ENCODE results near the gene ABL1. TPM values are rescaled to one million over a fixed set of nuclear protein-coding genes. Genes with fewer than 3 reads are reported as not detected.

ABL1 gene
- polyA plus RNA-seq, 1 of the 3 experiments (the other 2 are of a cell fraction), result 24.6 TPM

DNA sequence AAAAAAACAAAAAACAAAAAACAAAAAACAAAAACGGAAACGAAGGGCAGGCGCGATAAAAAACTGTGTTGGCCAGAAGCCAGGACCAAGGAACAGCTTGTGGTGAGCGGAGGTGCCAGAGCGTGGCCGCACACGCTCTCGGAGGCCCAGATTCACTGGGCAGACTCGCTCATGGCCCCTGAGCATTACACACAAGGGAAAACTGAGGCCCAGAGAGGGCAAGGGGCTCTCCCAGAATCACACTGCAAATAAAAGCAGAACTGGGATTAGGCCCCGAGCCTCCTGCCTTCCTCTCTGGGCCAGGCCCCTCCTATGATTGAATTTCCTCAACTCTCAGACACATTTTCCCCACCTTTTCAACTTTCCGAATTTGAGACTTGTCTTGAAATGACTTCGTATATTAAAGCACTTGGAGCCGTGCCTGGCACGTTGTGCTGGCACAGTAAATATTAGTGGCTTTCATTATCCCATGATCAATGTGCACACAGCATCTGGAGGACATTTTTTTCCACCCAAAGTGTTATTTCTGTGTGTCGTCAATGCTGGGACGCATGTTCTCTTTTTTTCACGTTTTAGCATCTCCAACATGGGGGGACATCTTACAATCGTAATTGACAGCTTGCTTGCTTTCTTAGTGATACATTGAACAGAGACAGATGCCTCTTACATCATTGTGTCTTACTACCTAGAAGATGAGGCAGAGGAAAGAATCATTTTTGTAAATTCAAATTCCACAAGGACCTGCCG is 96.6 kb downstream of the ABL1 start:
- POLR2A ChIA-PET, result no interaction called here
- DNase-seq, result no peak
- no peak overlapping the region for H3K4me3 ChIP-seq (ENCODE audit: low read depth in 2 of 2, low read length in 1 of 2)
- H4K20me1 ChIP-seq (ENCODE audit: insufficient read depth), result no peaks in the 10 kb centered on the region
- 79% methylated on average over 20 of the region's 20 CpGs for WGBS (ENCODE audit: low lambda C conversion rate)
- H3K9me3 ChIP-seq, result no peaks in the 10 kb centered on the region
- H3K4me2 ChIP-seq, result no peak overlapping the region
- no peaks in the 10 kb centered on the region for H3K9me2 ChIP-seq
- TF ChIP-seq MEF2A (IDR thresholded peaks at IDR 0.05; ENCODE audit: borderline replicate concordance, low read depth) (no peak), FOXJ3 (CRISPR knock-in tag; IDR thresholded peaks at IDR 0.05) (no peak), TEAD4 (IDR thresholded peaks at IDR 0.05; ENCODE audit: borderline replicate concordance, insufficient read depth) (no peak)
- no peak overlapping the region for H3K9ac ChIP-seq
- H3F3A ChIP-seq (replicated peaks; ENCODE audit: insufficient read depth), result peaks cover 19% of the 10 kb centered on the region
- CTCF ChIA-PET, result interaction anchor here (1.2 to 4.4 kb wide), 4 partner anchors 10 to 66 kb away, joined by 3 to 21 read pairs (median 6); no protein-coding TSS in a partner anchor
- peaks cover 11 to 18% of the 10 kb centered on the region in 2 experiments; a peak in 3 of 4 replicates for H3K4me1 ChIP-seq (ENCODE audit: control insufficient read depth in 1 of 2, insufficient read depth in 2 of 2, low read depth in 1 of 2, low read length in 1 of 2)
- no peaks in the 10 kb centered on the region for H3K36me3 ChIP-seq (replicated peaks in 1 of 2; ENCODE audit: control insufficient read depth in 1 of 2, insufficient read depth in 2 of 2, low read length in 1 of 2)
- H3K27me3 ChIP-seq (ENCODE audit: insufficient read depth), result no peaks in the 10 kb centered on the region
- H3K79me2 ChIP-seq (ENCODE audit: insufficient read depth), result no peaks in the 10 kb centered on the region
- H3K27ac ChIP-seq (ENCODE audit: low read depth in 2 of 2, low read length in 1 of 2), result no peak overlapping the region
- no peak overlapping the region for H2AFZ ChIP-seq (ENCODE audit: low read depth)

DNA sequence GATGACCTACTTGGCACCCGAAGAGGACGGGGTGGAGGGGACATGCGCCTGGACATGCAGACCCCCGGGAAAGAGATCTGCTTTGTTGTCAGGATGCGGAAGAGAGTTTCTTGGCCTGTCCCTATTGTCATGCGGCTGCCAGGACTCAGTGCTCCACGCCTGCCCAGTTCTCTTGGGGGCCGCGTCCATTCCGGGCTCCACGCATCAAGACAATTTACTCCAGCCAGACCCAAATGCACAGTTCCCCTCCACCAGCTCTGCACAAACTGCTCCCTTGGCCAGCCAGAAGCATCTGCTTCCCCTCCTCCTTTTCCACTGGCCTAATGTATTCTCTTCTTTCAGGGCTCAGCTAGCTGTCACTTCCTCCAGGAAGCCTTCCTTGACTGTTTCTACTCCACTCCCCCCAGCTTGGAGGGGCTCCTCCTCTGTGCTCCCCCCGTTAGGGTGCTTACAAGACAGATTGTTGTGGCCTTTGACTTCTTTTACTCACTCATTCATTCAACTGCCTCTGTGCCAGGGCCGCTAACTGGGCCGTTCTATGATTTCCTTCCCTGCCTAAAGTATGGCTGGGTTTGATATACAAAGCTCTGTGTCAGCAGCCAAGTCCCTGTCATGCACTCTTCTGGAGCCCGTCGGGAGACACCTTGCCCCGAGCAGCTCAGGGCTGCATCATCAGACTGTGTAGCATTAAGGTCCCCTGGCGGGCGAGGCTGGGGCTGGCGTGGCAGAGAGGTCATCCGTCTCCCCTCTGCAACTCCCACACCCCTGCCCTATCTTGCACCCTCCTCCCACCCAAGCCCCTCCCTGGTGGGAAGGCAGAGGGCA is 97.4 kb downstream of the ABL1 start:
- peak overlapping the region; percentile 66 for H3K4me2 ChIP-seq
- H3K27ac ChIP-seq (ENCODE audit: low read depth in 2 of 2, low read length in 1 of 2), result no peak overlapping the region
- no peaks in the 10 kb centered on the region for H3K9me2 ChIP-seq
- no peak overlapping the region for H3K9ac ChIP-seq
- no peak overlapping the region for H3K4me3 ChIP-seq (ENCODE audit: low read depth in 2 of 2, low read length in 1 of 2)
- H3F3A ChIP-seq (replicated peaks; ENCODE audit: insufficient read depth), result peaks cover 24% of the 10 kb centered on the region
- no peaks in the 10 kb centered on the region for H4K20me1 ChIP-seq (ENCODE audit: insufficient read depth)
- no peak overlapping the region for H2AFZ ChIP-seq (ENCODE audit: low read depth)
- CTCF ChIA-PET, result interaction anchor here (1.1 to 4.4 kb wide), 6 partner anchors 10 to 231 kb away, joined by 3 to 21 read pairs (median 4); no protein-coding TSS in a partner anchor
- H3K27me3 ChIP-seq (ENCODE audit: insufficient read depth), result no peaks in the 10 kb centered on the region
- 72% methylated on average over 21 of the region's 21 CpGs for WGBS (ENCODE audit: low lambda C conversion rate)
- H3K9me3 ChIP-seq, result no peaks in the 10 kb centered on the region
- H3K4me1 ChIP-seq (ENCODE audit: control insufficient read depth in 1 of 2, insufficient read depth in 2 of 2, low read depth in 1 of 2, low read length in 1 of 2), result peaks cover 11 to 18% of the 10 kb centered on the region in 2 experiments; a peak in 3 of 4 replicates
- POLR2A ChIA-PET, result no interaction called here
- H3K79me2 ChIP-seq (ENCODE audit: insufficient read depth), result no peaks in the 10 kb centered on the region
- no peak for DNase-seq
- no peaks in the 10 kb centered on the region for H3K36me3 ChIP-seq (replicated peaks in 1 of 2; ENCODE audit: control insufficient read depth in 1 of 2, insufficient read depth in 2 of 2, low read length in 1 of 2)
- TF ChIP-seq, protein P1, sequence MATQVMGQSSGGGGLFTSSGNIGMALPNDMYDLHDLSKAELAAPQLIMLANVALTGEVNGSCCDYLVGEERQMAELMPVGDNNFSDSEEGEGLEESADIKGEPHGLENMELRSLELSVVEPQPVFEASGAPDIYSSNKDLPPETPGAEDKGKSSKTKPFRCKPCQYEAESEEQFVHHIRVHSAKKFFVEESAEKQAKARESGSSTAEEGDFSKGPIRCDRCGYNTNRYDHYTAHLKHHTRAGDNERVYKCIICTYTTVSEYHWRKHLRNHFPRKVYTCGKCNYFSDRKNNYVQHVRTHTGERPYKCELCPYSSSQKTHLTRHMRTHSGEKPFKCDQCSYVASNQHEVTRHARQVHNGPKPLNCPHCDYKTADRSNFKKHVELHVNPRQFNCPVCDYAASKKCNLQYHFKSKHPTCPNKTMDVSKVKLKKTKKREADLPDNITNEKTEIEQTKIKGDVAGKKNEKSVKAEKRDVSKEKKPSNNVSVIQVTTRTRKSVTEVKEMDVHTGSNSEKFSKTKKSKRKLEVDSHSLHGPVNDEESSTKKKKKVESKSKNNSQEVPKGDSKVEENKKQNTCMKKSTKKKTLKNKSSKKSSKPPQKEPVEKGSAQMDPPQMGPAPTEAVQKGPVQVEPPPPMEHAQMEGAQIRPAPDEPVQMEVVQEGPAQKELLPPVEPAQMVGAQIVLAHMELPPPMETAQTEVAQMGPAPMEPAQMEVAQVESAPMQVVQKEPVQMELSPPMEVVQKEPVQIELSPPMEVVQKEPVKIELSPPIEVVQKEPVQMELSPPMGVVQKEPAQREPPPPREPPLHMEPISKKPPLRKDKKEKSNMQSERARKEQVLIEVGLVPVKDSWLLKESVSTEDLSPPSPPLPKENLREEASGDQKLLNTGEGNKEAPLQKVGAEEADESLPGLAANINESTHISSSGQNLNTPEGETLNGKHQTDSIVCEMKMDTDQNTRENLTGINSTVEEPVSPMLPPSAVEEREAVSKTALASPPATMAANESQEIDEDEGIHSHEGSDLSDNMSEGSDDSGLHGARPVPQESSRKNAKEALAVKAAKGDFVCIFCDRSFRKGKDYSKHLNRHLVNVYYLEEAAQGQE (IDR thresholded peaks at IDR 0.05; ENCODE audit: low read depth, low read length), result no peak
- TF ChIP-seq SMC3 (IDR thresholded peaks at IDR 0.05; ENCODE audit: low read depth, low read length) (no peak), FOXJ3 (CRISPR knock-in tag; IDR thresholded peaks at IDR 0.05) (no peak), FOSL2 (IDR thresholded peaks at IDR 0.05; ENCODE audit: borderline replicate concordance, low read depth) (no peak), YY1 (IDR thresholded peaks at IDR 0.05; ENCODE audit: low read depth) (no peak), JUND (IDR thresholded peaks at IDR 0.05) (no peak), SIN3A (IDR thresholded peaks at IDR 0.05; ENCODE audit: borderline replicate concordance, low read depth, low read length) (no peak), TEAD4 (IDR thresholded peaks at IDR 0.05; ENCODE audit: borderline replicate concordance, insufficient read depth) (no peak)
- TF ChIP-seq, protein P2, sequence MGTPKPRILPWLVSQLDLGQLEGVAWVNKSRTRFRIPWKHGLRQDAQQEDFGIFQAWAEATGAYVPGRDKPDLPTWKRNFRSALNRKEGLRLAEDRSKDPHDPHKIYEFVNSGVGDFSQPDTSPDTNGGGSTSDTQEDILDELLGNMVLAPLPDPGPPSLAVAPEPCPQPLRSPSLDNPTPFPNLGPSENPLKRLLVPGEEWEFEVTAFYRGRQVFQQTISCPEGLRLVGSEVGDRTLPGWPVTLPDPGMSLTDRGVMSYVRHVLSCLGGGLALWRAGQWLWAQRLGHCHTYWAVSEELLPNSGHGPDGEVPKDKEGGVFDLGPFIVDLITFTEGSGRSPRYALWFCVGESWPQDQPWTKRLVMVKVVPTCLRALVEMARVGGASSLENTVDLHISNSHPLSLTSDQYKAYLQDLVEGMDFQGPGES (IDR thresholded peaks at IDR 0.05; ENCODE audit: low read depth, low read length), result no peak
- TF ChIP-seq, protein P3, sequence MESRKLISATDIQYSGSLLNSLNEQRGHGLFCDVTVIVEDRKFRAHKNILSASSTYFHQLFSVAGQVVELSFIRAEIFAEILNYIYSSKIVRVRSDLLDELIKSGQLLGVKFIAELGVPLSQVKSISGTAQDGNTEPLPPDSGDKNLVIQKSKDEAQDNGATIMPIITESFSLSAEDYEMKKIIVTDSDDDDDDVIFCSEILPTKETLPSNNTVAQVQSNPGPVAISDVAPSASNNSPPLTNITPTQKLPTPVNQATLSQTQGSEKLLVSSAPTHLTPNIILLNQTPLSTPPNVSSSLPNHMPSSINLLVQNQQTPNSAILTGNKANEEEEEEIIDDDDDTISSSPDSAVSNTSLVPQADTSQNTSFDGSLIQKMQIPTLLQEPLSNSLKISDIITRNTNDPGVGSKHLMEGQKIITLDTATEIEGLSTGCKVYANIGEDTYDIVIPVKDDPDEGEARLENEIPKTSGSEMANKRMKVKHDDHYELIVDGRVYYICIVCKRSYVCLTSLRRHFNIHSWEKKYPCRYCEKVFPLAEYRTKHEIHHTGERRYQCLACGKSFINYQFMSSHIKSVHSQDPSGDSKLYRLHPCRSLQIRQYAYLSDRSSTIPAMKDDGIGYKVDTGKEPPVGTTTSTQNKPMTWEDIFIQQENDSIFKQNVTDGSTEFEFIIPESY (IDR thresholded peaks at IDR 0.05; ENCODE audit: borderline replicate concordance, low read depth), result no peak
- TF ChIP-seq, protein P4, sequence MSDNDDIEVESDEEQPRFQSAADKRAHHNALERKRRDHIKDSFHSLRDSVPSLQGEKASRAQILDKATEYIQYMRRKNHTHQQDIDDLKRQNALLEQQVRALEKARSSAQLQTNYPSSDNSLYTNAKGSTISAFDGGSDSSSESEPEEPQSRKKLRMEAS (IDR thresholded peaks at IDR 0.05; ENCODE audit: low read depth), result no peak
- TF ChIP-seq, protein P5, sequence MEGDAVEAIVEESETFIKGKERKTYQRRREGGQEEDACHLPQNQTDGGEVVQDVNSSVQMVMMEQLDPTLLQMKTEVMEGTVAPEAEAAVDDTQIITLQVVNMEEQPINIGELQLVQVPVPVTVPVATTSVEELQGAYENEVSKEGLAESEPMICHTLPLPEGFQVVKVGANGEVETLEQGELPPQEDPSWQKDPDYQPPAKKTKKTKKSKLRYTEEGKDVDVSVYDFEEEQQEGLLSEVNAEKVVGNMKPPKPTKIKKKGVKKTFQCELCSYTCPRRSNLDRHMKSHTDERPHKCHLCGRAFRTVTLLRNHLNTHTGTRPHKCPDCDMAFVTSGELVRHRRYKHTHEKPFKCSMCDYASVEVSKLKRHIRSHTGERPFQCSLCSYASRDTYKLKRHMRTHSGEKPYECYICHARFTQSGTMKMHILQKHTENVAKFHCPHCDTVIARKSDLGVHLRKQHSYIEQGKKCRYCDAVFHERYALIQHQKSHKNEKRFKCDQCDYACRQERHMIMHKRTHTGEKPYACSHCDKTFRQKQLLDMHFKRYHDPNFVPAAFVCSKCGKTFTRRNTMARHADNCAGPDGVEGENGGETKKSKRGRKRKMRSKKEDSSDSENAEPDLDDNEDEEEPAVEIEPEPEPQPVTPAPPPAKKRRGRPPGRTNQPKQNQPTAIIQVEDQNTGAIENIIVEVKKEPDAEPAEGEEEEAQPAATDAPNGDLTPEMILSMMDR (IDR thresholded peaks at IDR 0.05), result no peak

Data from SK-N-SH (cell line).